Ecto neural progenitor cell (in vitro differentiated cells): ENCODE data around the gene PPP1R3A.

ENCODE experiments used
- DNase-seq: peaks from one replicate; pipeline ENCODE4 v3.0.0-alpha.2; 2018; ENCODE audit warnings: low spot score

PPP1R3A gene

DNA sequence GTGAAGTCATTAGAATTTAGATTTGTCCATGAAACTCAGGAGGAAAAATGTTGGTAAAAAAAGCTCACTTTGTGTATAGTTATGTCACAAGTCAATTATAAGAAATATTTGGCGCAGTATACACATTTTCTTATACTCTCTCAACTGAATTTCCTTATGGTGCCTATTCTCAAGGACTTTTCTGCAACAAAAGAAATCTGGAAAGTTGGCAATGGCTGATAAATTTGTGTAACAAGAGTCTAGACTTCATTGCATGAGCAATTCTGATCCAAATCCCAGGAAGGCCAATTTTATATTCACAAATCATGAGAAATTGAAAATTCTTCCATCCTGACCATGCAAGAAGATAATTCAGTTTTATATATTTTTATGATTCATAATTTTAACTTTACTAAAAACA is 35.7 kb downstream of the PPP1R3A start:
- DNase-seq = no peak

DNA sequence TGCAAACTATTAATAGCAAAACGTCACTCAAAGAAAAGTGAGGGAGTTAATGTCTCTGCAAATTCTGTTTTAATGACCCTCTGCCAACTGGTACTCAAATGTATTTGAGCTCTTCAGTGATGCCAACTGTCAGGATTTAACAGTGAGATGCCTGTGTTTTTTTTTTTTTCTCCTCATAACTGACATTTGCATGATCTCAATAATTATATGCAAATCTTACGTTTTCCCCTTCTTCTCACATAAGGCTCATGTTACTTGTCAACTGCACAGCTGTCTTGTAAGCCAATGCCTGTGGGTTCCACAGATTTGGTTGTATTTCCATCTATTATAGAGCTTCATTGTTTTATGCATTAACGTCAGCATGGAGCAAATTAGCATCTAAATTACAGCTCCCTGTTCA is 38.2 kb downstream of the PPP1R3A start:
- no peak for DNase-seq

DNA sequence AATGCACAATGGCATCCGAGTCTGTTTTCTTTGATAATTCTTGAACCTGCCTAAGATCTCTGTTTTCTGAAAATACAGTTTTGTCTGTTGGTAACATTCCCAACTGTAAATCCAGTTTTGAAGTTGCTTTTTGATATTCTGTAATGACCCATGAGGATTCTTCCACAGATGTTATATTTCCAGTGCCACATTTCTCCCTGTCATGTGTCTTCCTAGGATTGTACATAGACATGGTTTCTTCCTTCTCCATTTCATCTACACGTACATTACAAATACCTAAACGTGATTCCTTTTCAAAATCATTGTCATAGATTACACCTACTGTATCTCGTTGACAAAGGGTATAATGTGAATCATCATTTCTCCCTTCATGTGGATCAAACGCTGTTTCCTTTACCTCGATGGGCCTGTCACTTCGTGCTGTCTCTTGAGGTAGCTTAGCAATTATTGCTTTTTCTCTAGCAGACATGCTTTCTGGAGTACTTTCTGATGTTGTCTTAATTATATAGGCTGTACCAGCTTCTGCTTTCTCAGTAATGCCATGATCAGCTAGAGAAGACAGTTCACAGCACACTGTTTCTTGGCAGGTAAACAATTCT is 40.3 kb downstream of the PPP1R3A start:
- no peak for DNase-seq

DNA sequence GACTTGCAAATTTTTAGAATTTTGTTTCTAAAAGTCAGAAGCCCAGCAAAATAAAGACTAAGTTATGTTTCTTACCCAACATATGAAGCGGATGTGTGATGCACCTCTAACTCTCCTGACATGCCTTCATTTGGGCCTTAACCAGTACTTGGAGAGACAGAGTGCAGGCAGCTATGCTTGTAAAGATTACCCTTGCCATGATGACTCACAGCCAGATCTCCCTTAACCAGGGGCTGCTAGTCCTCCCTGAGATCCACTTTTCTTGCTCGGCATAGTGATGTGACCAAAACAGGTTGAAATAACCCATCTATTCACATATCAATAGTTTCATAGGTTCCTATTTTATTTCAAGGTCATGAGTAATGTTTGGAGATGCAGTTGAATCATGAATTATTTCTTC is 43.6 kb downstream of the PPP1R3A start:
- no peak for DNase-seq

DNA sequence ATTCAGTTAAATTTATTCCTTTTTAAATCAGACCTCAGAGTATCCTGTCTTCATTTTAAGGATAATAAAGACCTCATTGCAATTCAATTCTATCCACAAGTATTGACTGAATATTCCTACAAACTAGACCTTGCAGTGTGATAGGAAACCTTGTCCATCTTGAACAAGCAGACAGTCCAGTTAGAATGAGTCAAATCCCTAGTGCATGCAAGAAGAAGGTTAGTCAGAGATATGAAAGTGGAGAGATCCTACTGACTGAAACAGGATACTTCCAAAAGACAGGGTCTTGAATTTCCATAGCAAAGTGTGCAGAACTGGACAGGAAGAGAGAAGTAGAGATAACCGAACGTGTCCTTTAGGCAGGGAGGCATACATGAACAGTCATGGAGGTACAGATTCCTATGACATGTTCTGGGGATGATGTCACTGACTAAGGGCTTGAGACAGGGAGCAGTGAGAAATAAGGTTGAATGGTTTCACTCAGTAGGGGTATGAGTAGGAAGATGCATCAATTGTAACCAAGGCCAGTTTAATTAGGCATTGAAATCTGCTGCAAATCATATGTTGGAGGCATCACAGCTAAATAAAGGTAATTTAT is 45.2 kb downstream of the PPP1R3A start:
- DNase-seq = no peak

DNA sequence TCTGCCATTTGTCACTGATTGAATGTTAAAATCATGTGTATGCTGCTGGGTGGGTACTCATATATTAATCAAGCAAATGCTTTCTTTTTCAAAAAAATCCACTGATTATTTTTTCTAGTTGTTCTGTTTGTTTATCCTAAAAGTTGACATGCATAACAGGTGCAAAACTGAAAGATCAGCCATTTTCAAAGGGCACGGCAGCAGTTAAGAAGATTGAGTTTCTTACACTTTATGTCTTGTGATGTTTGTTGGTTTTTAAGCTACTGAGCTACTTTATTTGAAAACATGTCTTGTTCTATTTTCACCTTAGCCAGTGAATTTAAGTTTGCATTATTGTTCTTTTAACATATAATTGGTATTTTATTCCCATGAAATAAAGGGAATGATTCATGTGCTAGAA is 45.8 kb downstream of the PPP1R3A start:
- no peak for DNase-seq

DNA sequence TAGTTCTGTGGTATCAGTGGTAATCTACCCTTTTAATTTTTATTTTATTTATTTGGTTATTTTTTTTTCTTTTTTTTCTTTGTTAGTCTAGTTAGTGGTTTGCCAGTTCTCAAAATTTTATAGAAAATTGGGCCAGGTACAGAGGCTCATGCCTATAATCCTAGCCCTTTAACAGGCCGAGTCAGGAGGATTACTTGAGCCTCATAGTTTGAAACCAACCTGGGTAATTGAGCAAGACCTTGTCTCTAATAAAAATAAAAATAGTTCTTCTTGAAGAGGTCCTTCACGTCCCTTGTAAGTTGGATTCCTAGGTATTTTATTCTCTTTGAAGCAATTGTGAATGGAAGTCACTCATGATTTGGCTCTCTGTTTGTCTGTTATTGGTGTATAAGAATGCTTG is 51.5 kb downstream of the PPP1R3A start:
- DNase-seq = no peak

DNA sequence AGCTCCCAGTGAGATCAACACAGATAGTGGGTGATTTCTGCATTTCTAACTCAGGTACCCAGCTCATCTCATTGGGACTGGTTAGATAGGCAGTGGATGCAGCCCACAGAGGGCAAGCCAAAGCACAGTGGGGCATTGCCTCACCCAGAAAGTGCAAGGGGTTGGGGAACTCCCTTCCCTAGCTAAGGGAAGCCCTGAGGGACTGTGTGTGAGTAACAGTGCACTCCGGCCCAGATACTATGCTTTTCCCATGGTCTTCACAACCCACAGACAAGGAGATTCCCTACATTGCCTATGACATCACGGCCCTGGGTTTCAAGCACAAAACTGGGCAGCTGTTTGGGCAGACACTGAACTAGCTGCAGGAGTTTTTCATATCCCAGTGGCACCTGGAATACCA is 62.8 kb downstream of the PPP1R3A start:
- DNase-seq = no peak

DNA sequence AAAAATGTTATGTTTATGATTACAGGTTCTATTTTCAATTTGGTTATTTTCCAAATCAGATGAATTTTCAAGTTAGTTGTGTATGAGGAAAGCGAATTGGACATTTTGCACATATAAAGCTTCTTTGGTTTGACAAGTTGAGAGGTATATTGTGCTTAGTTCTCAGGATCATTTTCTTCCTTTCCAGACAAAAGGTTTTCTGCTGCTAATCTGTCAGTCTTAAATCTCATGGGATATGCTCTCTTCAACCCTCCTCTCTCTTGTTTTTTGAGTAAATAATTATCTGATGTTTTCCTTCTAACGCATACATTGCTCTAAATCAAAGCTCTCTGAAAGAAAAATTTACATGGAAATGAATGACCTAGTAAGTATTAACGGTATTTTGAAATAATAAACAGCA is 77.9 kb downstream of the PPP1R3A start:
- DNase-seq = no peak

DNA sequence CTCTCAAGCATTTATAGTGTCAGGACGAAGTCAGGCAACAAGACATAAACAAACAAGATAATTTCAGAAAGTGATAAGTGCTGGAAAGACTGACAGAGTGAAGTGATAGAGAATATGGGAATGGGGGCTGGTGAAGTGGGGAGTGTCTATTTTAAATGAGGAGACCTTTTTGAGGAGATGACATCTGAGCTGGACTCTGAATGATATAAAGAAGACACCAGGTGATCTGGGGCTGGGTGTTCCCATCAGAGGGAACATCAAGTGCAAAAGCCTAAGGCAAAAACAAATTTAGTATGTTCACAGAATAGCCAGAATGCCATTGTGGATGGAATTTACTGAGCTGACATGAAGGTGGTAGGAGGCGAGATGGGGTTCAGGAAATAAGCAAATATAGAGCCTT is 83.4 kb downstream of the PPP1R3A start:
- no peak for DNase-seq

DNA sequence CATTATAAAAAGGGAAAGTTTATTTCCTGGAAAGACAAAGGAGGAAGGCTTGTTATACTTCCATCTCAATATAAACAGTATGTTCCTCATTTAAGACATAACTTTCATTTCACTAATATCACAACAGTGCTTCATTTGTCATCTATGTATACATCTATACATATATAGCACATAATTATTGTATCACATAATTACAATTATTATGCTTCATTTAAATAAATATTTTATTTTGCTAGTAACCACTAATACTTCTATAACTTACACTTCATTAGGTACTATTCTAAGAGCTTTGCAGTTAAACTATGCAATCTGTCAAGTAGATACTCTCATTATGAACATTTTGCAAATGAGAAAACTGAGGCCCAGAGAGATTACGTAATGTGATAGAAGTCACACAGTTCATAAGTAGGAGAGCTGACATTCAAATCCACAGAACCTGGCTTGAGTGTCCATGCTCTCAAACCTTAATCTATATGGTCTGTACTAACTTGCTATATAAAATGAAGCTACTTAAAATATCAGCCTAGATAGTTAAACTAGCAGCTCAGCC is 86.5 kb downstream of the PPP1R3A start:
- DNase-seq = no peak

DNA sequence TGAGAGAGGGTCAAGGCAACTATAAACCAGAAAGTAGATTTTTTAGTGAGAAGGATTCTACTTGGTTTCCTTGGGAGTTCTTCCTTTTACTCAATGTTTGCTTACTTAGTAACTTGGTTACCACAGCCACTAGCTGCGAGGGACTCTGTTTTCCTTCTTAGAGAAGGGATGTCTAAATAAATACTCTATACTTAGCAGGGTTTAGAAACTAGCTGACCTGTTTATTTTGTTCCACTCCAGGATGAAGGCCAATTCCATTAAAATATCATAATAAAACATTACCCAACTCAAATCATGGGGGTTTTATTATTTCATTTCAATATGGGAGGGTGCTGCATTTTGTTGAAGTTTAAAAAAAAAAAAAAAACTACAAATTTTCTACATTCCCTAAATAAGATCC is 87.3 kb downstream of the PPP1R3A start:
- no peak for DNase-seq

DNA sequence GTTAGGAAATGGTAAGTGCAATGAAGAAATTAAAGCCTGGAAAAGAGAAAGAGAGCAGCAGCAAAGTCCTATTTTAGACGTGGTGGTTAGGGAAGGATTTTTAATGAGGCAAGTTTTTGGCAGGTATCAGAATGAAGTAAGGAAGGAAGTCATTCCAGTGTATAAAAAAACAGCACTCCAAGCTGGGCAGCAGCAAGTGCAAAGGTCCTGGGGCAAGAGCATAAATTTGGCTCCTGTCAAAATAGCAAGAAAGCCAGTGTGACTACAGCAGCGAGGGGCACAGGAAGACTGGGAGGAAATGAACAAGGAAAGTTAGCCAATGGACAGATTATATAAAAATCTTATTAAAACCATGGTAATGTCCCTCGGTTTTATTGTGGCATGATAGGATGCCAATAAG is 90.2 kb downstream of the PPP1R3A start:
- DNase-seq = no peak
